ENCODE results near the gene KCNMA1. TPM values are rescaled to one million over a fixed set of nuclear protein-coding genes. Genes with fewer than 3 reads are reported as not detected.

Gene KCNMA1
- total RNA-seq, 1 donor from 2014 or later = 41.3 TPM

DNA sequence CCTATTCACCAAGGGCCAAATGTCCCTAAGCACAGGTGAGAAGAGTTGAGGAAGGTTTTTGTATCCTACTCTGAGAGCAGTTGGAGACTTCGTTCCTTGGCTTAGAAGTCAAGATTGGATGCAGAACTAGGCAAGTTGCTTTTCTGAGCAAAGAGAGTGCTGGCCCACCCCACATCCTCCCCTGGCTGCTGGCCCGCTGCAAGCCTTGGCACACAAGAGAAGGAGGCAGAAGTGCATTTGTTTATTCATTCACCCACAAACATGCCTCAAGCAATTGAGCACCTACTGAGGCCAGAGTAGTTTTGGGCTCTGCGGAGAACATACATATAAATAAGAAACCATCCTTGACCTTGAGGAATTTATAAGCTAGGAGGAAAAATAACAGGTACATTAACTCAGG is 318.9 kb downstream of the KCNMA1 start:
- intact Hi-C loops (cut with DNase I) = no loop called here
- no peak overlapping the region for H3K4me3 ChIP-seq
- no peaks in the 10 kb centered on the region for H3K27me3 ChIP-seq (ENCODE audit: low read depth)
- no peaks in the 10 kb centered on the region for H3K4me1 ChIP-seq
- H3K36me3 ChIP-seq = no peaks in the 10 kb centered on the region
- ATAC-seq (no peak), DNase-seq (no peak)
- TF ChIP-seq CTCF (IDR thresholded peaks at IDR 0.05) = no peak
- H3K9me3 ChIP-seq = no peaks in the 10 kb centered on the region
- H3K27ac ChIP-seq = no peak overlapping the region

GRCh38 chr10:77317221-77317620 is 320.4 kb downstream of the KCNMA1 start:
- Histone ChIP-seq H3K4me3 (no peak overlapping the region), H3K36me3 (no peaks in the 10 kb centered on the region), H3K9me3 (no peaks in the 10 kb centered on the region), H3K27ac (no peak overlapping the region), H3K27me3 (ENCODE audit: low read depth) (no peaks in the 10 kb centered on the region), H3K4me1 (no peaks in the 10 kb centered on the region)
- no peak for TF ChIP-seq CTCF (IDR thresholded peaks at IDR 0.05)
- no peak for ATAC-seq
- DNase-seq = no peak
- intact Hi-C loops (cut with DNase I) = no loop called here

DNA sequence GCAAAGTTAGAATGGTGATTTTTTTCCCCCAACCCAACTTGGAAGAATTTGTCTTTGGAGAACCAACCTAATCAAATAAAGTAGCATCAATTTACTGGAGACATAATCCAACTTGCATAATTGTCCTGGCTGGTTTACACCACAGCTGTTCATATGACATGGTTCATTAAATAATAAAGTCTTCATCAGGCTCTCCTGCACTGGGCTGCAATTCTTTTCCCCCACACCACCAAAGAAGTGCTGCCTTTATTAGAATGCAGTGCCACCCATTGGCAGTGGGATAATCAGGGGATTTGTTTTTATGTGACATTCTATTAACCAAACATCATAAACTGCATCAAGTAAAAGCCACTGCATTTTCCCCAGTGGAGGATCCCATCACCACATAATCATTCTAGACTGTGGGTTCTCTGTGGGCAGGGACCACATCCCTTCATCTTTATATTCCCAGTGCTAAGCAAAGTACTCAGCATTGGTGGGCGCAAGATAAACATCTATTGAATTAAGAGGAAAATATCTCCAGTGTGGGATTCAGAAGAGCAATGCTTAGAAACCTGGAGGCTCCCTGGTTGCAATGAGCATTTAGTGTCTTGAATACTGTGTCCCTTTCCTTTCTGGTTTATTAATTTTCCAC is 322.0 kb downstream of the KCNMA1 start:
- no peaks in the 10 kb centered on the region for H3K27me3 ChIP-seq (ENCODE audit: low read depth)
- H3K27ac ChIP-seq = no peak overlapping the region
- H3K4me3 ChIP-seq = no peak overlapping the region
- no peaks in the 10 kb centered on the region for H3K9me3 ChIP-seq
- ATAC-seq (no peak), DNase-seq (no peak)
- no peak for TF ChIP-seq CTCF (IDR thresholded peaks at IDR 0.05)
- H3K4me1 ChIP-seq = no peaks in the 10 kb centered on the region
- intact Hi-C loops (cut with DNase I) = no loop called here
- no peaks in the 10 kb centered on the region for H3K36me3 ChIP-seq

GRCh38 chr10:77313066-77313750 is 324.4 kb downstream of the KCNMA1 start:
- no peak for TF ChIP-seq CTCF (IDR thresholded peaks at IDR 0.05)
- no peak for DNase-seq
- Histone ChIP-seq H3K4me1 (no peaks in the 10 kb centered on the region), H3K4me3 (no peak overlapping the region), H3K9me3 (no peaks in the 10 kb centered on the region), H3K27ac (no peak overlapping the region), H3K36me3 (no peaks in the 10 kb centered on the region), H3K27me3 (ENCODE audit: low read depth) (no peaks in the 10 kb centered on the region)
- ATAC-seq = no peak
- intact Hi-C loops (cut with DNase I) = no loop called here

GRCh38 chr10:77311186-77311585 is 326.4 kb downstream of the KCNMA1 start:
- no peaks in the 10 kb centered on the region for H3K36me3 ChIP-seq
- no peak overlapping the region for H3K4me3 ChIP-seq
- H3K27ac ChIP-seq = no peak overlapping the region
- no peaks in the 10 kb centered on the region for H3K9me3 ChIP-seq
- no peak for DNase-seq
- H3K4me1 ChIP-seq = no peaks in the 10 kb centered on the region
- intact Hi-C loops (cut with DNase I) = no loop called here
- TF ChIP-seq CTCF (IDR thresholded peaks at IDR 0.05) = no peak
- no peaks in the 10 kb centered on the region for H3K27me3 ChIP-seq (ENCODE audit: low read depth)
- ATAC-seq = no peak
